Gastroesophageal sphincter (tissue), 3 donors: Measurements from ENCODE around the gene NDUFA1.

Experiments used
- EP300 ChIP-seq: sonication (generic); formaldehyde crosslinking; IDR thresholded peaks from one replicate; pipeline ENCODE4 v1.6.1; 2017; ENCODE audit warnings: antibody characterized with exemption, mild to moderate bottlenecking
- POLR2AphosphoS5 ChIP-seq: sonication (generic); formaldehyde crosslinking; IDR thresholded peaks from one replicate; pipeline ENCODE4 v1.6.1; 2017; ENCODE audit warnings: antibody characterized with exemption
- TF ChIP-seq, protein P1 (sequence below), 4 experiments: fragments of 200-600 bp in 2 of 4; fragments of 450-650 bp in 2 of 4; sonication (generic) in 1 of 4; IDR thresholded peaks; one replicate each; pipeline ENCODE4 v1.5.1; 2017 to 2019; ENCODE audit warnings: antibody characterized with exemption in 4 of 4, mild to moderate bottlenecking in 2 of 4, moderate library complexity in 2 of 4

DNA sequence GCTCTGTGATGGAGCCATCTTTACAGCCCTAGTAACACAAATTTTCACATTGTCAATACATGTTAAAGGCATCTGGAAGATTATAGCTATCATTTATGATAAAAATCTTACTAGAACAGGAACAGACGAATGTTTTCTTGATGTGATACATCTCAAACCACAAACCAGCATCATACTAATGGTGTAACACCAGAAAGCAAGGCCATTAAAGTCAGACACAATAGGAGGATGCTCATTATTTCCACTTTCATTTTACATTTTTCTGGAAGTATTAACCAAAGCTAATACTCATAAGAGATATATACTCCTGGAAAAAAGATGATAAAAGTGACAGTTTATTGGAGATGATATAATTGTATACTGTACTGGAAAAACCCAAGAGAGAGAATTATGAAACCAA is 29.3 kb downstream of the NDUFA1 start:
- TF ChIP-seq, protein P1, sequence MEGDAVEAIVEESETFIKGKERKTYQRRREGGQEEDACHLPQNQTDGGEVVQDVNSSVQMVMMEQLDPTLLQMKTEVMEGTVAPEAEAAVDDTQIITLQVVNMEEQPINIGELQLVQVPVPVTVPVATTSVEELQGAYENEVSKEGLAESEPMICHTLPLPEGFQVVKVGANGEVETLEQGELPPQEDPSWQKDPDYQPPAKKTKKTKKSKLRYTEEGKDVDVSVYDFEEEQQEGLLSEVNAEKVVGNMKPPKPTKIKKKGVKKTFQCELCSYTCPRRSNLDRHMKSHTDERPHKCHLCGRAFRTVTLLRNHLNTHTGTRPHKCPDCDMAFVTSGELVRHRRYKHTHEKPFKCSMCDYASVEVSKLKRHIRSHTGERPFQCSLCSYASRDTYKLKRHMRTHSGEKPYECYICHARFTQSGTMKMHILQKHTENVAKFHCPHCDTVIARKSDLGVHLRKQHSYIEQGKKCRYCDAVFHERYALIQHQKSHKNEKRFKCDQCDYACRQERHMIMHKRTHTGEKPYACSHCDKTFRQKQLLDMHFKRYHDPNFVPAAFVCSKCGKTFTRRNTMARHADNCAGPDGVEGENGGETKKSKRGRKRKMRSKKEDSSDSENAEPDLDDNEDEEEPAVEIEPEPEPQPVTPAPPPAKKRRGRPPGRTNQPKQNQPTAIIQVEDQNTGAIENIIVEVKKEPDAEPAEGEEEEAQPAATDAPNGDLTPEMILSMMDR (IDR thresholded peaks at IDR 0.05): no peak
- no peak for TF ChIP-seq POLR2AphosphoS5
- no peak for TF ChIP-seq EP300
